GM21390 (cell line): ENCODE results near the gene TCF7L2.
A peak's percentile ranks its signal among the peaks of the same experiment; 100 is the strongest.

Experiments used
- ATAC-seq: cut with Tn5 transposase; IDR thresholded peaks from one replicate; pipeline ENCODE4 v1.9.1; 2021; ENCODE audit not compliant: unreplicated experiment

Gene TCF7L2

DNA sequence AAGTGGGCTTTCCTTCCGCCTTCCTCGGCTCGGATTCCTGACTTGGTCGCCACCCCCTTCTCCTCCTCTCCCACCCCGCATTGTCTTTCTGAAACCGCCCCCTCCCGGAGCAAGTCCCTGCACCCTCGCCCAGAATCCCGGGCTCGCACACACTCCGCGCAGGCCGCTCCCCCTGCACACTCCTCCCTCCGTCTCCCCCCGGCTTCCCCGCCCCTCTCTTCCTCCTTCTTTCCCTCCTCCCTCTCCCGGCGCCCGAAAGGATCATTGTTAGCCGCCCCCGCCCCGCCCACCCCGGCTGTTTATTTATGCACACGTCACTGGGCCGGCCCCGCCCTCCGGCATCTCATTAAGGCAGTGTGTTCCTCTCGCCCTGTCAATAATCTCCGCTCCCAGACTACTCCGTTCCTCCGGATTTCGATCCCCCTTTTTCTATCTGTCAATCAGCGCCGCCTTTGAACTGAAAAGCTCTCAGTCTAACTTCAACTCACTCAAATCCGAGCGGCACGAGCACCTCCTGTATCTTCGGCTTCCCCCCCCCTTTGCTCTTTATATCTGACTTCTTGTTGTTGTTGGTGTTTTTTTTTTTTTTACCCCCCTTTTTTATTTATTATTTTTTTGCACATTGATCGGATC lies at the start of gene TCF7L2:
Gene TCF7L2 (plus strand): TSS at position 373 of the 633 bp plus-strand sequence. CDS start 510 bp downstream, outside the sequence.
- ATAC-seq = peak; percentile 52

DNA sequence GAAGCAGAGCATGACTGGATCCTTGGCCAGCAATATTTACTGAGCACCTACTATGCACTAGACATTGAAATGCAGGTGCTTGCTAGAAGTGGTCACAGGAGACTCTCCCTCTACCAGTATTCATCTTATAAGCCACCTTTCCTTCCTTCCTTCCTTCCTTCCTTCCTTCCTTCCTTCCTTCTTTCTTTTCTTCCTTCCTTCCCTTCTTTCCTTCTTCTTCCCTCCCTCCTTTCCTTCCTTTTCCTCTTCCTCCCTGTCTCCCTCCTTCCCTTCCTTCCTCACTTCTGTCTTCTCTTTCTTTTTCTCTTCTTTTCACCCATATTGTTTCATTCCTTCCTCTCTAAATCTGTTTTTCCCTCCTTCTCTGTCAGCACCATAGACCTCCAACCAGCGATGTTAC lies 47.3 kb upstream of the TCF7L2 start:
- ATAC-seq = no peak

DNA sequence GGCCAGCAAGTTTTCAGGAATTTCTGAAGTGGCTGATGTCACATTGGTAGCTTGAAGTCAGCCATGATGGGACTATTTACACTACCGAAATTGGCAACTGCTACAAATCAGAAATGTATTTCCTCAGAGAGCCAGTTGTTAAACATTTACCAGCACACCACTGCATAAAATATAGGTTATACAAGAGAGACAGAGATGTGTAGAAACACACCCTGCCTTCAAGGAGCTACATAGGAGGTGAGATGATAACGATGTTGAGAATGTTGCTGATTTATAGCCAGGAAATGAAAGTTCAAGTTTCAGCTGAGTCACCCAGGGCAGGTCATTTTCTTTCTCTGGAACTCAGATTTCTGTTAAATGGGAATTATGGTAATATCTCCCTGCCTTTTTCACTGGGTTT lies 46.0 kb upstream of the TCF7L2 start:
- ATAC-seq = no peak

DNA sequence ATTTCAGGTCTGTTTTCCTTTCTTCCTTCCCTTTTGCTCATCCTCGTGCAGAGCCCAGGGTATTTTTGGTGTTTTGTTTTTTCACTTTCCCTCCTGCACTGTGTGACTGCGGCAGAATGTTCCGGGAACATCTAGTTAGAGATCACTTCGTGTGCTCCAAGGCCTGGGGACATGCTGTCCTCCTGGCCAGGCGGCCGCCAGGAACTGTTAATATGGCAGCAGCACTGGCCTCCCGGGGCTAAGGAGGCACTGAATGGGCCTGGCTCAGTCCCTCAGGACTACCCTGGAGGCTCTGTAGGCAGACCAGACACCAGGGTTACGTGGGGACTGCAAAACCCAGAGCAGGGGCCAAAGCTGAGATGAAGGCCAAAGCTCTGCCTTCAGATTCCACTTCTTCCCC lies 43.1 kb upstream of the TCF7L2 start:
- ATAC-seq = no peak

DNA sequence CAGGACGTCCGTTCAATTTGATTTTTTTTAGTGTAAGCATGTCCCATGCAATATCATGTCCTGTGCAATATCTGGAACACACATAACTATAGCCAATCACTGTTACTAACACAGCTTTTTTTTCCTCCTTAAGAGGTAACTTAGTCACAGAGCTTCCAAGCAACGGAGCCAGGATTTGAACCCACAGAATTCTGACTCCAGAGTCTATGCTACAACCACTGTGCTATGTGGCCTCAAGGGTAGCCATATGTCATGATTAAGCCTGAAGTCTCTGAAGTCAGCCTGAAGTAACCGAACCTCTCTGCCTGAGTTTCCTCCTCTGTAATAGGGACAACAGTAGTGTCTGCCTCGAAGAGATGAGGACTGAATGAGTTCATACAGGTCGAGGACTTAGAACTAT lies 42.2 kb upstream of the TCF7L2 start:
- ATAC-seq = no peak

DNA sequence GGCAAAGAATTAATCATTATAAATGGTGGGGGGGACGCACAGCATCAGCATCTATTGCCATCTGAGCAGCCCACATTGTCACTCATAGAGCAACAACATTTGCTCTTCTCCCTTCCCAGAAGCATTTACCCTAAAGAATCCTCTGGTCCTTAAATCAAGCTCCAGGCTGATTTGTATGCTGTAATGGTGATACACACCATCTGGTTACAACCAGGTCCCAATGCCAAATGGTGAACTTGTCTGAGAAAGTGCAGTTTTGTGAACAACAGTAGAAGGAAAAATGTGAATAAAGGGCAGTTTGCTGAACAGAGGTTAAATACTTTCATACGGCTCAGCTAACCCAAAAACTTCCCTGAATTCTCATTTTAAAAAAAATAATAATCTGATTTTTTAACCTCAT lies 38.8 kb upstream of the TCF7L2 start:
- no peak for ATAC-seq

DNA sequence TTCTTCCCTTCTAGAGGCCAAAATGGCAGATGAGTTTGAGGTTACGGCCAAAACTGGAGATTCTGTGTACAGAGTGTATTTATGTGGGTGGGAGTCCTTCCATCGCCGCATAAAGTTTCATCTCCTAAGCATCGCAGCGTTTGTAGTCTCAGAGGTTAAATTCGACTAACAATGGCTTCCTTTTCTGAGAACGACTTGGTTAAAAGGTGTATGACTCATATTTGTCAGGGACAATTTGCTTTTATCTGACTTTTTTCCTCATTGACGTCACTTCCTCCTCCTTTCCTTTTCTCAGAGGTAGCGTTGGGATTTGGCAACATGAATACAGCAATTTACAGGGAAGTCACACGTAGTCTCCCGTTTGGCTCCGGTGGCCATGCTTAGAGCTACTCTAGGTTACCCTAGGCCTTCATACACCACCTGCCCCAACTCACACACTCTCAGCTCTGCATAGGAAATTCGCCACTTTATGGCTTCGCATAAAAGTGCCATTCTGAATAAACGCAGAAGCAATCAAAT lies 37.6 kb upstream of the TCF7L2 start:
- ATAC-seq = no peak

DNA sequence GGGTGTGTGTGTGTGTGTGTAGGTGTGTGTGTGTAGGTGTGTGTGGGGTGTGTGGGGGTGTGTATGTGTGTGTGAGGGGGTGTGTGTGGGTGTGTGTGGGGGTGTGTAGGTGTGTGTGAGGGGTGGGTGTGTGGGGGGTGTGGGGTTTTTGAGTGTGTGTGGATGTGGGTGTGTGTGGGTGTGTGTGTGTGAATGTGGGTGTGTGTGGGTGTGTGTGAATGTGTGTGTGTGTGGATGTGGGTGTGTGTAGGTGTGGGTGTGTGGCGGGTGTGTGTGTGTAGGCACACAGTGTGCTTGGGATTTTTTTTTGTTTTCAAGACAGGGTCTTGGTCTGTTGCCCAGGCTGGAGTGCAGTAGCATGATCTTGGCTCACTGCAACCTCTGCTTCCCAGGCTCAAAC lies 36.8 kb upstream of the TCF7L2 start:
- ATAC-seq = no peak

DNA sequence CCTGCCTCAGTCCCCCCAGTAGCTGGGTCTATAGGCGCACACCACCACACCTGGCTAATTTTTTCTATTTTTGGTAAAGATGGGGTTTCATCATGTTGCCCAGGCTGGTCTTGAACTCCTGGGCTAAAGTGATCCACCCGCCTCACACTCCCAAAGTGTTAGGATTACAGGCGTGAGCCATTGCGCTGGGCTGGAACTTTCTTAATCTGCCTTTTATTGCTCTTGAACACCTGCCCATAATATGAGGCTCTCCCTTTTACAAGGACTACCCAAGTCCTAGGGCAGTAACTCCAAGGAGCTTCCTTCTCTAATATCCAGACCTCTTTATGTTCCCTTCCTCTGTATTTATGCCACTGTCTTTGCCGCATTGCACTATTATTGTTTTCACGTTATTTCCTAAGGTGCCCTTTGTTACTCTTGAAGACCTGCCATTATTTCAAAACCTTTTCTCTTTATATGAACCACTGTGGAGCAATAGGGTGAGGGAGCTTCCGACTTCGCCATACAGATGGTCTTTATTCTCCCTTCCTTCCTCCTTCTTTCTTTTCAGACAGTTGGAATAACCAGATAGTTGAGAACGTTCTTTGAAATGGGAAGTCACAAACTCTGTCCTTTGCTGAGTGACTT lies 36.3 kb upstream of the TCF7L2 start:
- ATAC-seq = no peak

DNA sequence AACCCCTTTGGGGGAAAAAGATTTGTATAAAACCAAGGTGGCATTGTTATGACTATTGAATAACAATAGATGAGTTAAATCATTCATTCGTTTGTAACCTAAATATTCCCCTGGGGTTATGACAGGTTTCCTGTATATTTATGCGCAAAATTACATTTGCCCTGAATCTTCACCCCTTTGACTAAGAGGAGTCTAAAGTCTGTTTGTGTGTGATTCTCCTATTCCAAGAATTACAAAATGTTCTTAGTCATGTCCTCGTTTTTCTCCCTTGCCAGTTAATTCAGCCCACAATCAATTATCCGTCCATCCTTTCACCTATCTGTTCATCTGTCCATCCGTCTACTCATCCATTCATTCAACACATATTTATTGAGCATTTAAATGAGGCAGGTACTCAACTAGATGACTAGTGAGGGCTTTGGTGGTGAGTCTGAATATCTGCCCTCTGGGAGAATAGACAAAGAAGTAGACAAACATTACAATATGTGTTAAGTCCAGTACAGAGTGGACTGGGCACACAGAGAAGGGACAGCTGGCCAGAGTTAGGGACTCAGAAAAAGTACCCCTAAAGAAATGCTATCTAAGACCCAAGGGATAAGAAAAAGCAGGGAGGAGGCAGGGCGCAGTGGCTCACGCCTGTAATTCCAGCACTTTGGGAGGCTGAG lies 35.6 kb upstream of the TCF7L2 start:
- no peak for ATAC-seq

DNA sequence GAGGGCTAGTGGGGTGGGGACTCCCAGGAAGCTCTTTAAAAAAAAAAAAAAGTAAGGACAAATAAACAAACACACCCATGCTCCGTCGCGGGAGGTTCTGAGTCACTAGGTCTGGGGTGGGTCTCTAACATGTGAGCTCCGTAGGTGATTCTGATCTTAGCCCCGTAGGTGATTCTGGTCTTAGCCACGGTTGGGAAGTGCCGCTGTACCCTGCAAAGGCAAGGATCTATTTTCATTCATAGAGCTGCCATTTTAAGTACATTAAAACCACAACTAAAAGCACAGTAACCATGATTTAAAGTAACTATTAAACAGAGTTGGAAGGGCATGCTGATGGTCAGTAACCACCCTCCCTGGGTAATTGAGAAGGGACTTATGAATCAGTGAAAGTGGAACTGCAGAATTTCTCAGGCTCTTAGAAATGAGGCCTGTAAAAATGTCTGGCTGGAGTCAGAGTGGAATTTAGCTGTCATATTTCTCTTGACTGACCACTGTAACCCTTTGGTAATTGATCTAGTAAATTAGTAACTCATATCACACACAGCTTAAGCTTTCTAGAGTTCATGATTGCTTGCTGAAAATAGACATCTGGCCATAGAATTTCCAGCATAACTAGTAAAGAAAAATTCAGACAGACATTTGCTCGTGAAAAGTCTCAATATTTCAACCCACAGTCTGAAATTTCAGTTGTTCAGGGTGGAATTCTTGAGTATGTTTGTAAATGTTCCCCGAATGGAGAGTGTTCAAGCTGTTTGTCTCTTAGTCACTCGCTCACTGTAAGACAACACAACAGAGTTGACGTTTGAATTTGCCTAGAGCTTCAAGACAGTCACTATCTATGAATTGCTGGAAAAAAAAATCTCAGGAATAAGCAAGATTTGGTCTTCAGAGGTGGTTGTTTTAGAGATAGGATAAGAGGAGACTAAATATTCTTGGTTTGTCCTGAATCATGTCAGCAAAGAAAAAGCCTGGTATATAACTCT lies 34.2 kb upstream of the TCF7L2 start:
- no peak for ATAC-seq

DNA sequence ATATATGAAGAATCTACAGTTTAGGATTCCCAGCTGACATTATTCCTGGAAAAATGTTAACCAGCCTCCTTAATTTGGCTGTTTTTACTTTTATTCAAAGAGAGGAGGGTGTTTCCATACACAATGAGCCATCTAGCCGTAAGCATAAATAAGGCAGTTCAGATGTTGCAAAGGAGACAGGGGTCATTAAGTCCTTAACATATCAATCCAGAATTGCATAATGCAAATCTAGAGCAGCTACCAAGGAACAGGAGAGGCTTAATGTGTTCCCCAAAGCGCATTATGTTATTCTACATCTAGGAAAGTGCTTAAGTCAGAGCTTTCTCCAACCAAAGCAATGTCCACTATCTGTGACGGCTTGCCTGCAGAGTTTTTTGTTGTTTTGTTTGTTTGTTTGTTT lies 32.4 kb upstream of the TCF7L2 start:
- no peak for ATAC-seq

DNA sequence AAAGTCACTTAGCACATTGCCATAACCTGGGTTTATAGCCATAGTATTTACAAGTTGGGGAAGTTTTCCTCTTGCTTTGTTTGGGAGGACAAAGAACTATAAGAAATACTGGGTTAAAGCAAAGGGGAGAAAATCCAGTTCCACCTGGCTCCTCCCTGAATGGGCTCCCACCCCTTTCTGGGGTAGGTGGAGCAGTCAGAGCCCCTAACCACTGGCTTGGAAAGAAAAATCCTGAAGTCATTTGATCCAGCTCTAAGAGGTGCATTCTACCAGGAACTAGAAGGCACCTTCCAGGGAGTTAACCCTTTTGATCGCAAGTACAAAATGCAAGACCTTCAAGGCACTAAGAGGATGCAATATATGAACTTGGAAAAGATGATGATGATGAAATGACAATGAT lies 31.3 kb upstream of the TCF7L2 start:
- ATAC-seq = no peak

DNA sequence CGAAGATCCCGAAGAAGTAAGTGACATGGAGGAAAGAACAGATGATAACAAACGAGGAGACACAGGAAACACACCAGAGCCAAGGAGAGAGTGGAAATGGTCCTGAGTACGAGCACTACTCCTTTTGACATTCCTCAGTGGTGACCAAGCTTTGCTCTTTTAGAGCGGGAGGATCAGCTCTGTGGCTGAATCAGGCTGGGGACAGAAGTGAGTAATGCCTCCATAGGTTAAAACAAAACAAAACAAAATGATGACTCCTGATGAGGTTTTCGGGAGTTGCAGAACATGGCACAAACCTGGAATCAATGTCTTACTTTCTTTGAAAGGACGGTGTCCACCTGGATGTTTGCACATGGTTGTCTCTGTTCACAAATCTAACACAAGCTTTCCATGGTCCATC lies 30.3 kb upstream of the TCF7L2 start:
- no peak for ATAC-seq

DNA sequence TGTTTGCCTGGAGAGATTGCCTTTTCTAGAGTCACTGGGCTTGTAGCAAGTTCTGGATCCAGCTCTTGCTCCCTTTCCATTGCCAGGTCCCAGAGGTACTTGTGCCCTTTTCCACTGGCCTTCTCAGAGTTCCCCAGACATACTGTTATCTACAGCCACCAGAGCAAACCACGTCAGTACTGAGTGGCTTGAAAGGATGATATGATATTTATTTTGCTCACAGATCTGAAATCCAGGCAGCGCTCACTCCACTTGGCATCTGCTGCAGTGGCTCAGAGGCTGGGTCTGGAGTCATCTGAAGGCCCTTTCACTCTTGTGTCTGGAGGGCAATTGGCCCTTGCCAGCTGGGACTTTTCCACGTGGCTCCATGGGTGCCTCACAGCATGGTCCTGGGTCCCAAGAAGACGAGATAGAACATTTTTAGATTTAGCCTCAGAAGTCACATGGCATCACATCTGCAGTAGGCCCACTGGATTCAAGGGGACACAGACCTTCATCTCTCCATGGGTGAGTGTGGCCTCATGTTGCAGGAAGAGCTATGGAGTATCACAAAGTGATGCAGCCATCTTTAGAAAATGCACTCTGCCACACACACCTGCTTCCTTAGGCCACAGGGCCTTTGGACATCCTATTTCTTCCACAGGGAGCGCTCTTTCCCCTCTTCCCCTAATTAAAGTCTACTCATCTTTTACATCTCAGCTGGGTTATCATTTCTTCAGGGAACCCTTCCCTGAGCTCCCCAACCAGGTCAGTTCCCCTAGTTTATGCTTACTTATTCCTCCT lies 22.9 kb upstream of the TCF7L2 start:
- ATAC-seq = no peak

DNA sequence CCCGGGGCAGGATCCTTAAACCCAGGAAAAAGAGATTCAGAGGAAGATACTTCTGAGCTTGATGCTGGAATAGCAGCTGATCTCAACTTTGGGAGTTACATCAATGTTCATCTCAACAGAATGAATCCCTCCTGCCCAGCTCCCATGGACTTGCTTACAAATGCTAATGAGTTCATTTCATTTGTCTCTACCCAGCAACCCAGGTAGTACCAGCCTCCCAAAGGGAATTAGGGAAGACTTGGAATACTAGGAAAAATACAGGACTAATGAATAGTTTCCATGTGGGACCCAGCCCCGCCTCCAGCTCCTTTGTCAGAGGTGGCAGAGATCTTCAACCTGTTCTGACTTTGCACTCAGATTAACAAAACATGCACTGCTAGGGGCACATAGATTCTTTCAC lies 22.1 kb upstream of the TCF7L2 start:
- no peak for ATAC-seq

DNA sequence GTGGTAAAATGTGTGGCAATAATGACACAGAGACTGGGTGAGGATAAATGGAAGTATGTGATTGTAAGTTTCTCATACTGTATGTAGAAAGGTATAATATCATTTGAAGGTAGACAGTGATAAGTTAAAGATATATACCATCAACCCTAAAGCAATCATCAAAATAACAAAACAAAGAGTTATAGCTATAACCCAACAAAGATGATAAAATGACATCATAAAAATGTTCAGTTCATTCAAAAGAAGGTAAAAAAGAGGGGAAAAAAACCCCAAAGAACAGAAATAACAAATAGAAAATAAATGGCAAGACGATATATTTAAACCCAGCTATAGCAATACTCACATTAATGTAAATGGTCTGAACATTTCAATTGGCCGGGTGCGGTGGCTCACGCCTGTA lies 17.4 kb upstream of the TCF7L2 start:
- ATAC-seq = no peak

DNA sequence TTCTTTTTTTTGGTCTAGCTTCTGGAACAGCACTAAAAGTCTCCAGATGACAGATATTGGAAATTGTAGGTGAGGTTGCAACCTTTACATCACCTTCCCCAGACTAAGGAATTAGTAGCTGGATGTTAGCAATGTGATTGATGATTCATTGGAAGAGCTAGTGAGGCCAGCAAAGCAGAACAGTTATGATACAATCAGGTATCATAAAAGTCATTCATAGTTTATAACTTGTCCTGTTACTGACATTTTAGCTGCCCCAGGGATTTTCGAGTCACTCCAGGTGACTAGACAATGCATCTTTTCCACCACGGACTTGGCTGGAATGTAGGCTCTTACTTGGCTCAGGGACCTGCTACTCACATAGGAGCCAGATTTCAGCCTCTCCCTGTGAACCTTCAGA lies 15.9 kb upstream of the TCF7L2 start:
- no peak for ATAC-seq

DNA sequence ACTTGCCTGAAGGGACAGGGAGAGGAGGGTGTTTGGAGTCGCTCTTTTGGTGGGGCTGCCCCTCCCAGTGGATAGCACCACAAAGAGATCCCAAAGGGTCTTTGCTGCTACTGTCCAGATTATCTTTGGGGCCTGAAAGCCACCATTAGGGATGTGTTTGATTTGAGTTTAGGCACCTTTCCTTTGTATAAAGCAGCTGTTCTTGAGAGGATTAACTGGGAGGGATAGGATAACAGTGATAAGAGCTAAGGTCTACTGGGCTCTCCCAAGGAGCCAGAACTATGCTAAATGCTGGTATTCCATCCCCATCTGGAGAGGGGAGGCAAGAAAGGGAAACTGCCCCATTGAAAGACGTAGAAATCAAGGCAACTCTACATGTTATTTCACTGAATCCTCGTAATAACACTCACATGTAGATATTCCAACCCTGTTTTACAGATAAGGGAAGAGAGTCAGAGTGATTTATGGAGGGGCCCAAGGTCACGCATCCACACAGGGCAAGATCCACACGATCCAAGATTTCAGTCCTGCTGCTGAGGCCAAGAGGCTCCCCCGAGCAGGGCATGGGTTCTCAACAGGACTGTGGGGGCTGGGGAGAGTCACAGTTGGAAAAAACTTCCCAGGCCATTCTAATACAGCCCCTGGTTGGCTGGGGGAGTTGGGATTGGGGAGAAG lies 11.1 kb upstream of the TCF7L2 start:
- no peak for ATAC-seq

DNA sequence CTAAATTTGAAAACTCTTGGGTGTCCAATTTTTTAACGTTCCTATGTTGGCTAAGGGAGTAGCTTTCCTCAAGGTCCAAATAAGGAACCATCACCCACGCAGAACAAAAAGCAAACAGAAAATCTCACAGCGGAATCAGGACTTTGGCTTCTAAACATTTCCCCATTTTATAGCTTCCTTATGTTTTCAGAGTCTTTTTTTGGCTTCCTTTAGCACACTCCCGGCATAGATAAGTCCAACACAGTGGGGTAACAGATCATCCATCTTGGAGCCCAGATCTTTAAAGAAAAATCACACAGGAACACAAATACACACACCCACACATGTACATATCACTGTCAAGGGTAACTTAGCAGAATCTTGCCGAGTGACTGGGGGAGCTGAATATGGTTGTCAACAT lies 4.2 kb upstream of the TCF7L2 start:
- ATAC-seq = no peak
